Epithelial cell of esophagus (primary cell): Measurements from ENCODE around the gene DLX2.

Experiments used
- DNase-seq: peaks from one replicate; pipeline ENCODE4 v3.0.0; 2010; ENCODE audit warnings: low read depth
- H3K4me3 ChIP-seq: 2 replicates; pipeline ENCODE4 v1.5.1; 2011; ENCODE audit warnings: mild to moderate bottlenecking, low read length, control low read depth
- TF ChIP-seq, protein P1 (sequence below): IDR thresholded peaks from 2 replicates; pipeline ENCODE4 v1.5.1; 2011; ENCODE audit warnings: low read depth, mild to moderate bottlenecking, low read length, control low read depth, inconsistent platforms; ENCODE audit not compliant: insufficient read depth; ENCODE audit errors: missing control alignments

The DLX2 gene

DNA sequence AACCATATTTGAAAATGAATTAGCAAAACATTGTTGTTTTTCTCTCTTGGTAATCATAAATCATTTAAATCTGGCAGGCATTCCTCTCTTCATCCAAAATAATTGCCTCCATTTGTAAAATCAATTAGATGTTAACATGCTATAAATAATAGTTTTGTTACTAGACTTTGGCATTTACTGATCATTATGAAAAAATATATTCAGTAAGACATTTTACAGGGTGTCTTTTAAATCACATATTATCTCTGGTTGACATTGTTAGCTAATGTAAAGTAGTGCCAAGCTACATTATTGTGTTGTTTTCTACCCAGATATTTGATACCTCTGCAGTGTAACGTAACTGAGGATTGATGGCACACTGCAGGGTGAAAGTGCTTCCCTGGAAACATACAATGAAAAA, 49.2 kb downstream of the DLX2 start:
- TF ChIP-seq, protein P1, sequence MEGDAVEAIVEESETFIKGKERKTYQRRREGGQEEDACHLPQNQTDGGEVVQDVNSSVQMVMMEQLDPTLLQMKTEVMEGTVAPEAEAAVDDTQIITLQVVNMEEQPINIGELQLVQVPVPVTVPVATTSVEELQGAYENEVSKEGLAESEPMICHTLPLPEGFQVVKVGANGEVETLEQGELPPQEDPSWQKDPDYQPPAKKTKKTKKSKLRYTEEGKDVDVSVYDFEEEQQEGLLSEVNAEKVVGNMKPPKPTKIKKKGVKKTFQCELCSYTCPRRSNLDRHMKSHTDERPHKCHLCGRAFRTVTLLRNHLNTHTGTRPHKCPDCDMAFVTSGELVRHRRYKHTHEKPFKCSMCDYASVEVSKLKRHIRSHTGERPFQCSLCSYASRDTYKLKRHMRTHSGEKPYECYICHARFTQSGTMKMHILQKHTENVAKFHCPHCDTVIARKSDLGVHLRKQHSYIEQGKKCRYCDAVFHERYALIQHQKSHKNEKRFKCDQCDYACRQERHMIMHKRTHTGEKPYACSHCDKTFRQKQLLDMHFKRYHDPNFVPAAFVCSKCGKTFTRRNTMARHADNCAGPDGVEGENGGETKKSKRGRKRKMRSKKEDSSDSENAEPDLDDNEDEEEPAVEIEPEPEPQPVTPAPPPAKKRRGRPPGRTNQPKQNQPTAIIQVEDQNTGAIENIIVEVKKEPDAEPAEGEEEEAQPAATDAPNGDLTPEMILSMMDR: no peak
- no peak overlapping the region for H3K4me3 ChIP-seq
- DNase-seq: no peak

DNA sequence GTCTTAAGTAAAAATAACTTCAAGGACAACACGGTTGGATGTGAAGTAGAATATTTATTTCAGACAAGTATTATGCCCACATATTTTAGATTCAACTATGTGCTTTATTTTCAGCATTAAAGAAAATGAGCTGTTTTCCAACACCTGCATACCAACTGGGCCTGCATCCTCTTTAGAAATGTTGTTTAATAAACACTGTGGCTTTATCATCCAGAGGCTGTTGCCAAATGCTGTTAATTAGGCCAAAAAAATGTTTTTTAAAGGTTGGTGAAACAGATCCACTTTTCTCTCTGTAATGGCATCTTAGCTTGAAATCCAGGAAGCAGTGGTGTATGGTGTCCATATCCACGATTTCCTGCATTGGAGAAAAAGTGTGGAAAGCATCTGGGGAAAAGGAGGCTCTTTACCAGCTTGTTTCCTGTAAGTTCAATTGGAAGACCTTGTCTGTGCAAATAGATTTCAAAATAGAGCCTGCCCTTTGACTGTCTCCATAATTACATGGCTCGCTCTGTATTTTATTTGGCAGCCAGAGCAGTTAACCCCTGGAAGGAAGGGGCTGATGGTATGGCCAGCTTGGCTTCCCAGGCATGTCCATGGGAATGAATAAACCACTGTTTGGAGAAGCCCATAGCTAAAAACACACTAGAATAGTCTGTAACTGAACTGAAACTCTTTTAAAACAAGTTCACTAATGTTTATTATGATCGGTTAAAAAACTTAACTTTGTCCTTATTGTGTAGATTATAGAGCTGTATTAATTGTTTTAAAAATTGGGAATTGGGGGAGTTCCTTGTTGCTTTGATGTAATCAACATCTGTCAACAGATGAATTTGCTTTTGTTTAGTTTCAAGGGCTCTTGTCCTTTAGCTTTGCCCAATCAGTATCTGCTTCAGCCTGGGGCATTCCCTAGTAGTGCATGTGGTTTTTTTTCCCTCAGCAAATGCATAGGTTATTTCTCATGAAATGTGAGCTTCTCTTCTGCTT, 50.4 kb downstream of the DLX2 start:
- no peak overlapping the region for H3K4me3 ChIP-seq
- no peak for DNase-seq
- TF ChIP-seq, protein P1: no peak

DNA sequence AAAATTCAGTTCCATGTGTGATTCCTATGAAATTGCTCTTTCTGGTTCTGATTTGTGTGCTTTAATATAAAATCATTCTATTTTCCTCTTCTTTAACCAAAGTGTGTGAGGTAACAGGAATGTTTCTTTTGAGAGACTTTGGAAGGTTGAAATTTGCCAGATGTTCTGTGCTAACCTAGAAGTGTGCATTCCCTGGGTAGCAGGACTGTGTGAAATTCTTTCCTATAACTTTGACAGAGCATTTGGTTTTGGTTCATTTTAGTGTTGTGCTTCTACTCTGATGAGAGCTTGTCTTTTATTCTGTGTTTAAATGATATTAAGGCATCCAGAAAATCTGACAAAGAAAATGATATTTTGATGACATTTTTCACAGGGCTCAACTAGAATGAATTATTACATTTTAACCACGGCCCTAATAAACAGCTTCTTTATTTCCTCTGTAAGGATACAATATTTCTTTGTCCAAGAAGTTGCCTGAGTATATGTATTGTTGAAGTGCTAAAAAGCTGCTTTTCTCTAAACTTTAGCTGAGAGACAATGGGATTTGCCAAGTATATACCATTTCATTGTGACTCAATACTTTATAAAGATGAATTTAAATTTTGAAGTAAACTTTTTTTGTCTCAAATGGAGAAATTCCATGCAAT, 52.1 kb downstream of the DLX2 start:
- no peak overlapping the region for H3K4me3 ChIP-seq
- no peak for DNase-seq
- TF ChIP-seq, protein P1: no peak

DNA sequence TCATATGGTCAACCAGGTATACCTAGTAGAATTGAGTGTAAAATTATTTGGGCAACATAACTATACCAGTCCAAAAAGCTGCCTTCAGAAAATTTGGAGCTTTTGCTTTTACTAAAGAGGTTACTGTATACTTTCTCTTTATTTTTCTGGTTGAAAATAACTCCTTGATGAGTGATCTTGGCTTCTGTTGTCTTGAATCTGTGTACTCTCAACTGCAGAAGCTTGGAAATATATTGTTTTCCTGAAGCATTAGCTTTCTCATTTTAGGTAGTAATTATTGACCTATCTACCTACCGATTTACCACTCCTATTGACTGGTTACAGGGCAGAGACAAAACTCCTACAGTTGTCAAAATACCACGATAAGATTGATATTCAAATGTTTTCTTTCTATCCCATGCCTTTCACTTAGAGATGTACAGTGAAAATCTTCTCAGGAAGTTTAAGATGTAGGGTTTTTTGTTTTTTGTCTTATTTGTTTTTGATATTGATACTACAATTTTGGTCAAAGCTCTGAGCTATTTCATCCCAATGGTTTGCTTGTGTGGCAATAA, 53.1 kb downstream of the DLX2 start:
- TF ChIP-seq, protein P1: no peak
- H3K4me3 ChIP-seq: no peak overlapping the region
- no peak for DNase-seq
